IMR-90 (cell line): ENCODE data around the gene TXNRD1. TPM values are rescaled to one million over a fixed set of nuclear protein-coding genes. Genes with fewer than 3 reads are reported as not detected.

ENCODE experiments used
- ATAC-seq: fragments of 200-7000 bp; cut with Tn5 transposase; 2 replicates; pipeline ENCODE4 v1.9.1; 2020; ENCODE audit warnings: low read depth, mild to moderate bottlenecking, moderate library complexity
- BruUV-seq: library from RNA; stranded (reverse); fragments of 400-500 nt; replicated peaks from 2 replicates; lab custom pipeline; 2021; lab: Mats Ljungman, UMichigan
- CTCF ChIA-PET: fragments of 300-600 bp; formaldehyde crosslinking; extraction: SDS; loops from one replicate; lab custom pipeline; 2021; ENCODE audit warnings: antibody characterized with exemption; lab: Yijun Ruan, JAX
- POLR2A ChIA-PET: fragments of 300-600 bp; sonication (Branson Sonifier 250); formaldehyde crosslinking; loops from one replicate; lab custom pipeline; 2022; ENCODE audit warnings: antibody characterized with exemption; ENCODE audit not compliant: unreplicated experiment; lab: Charles Lee
- DNase-seq: peaks from one replicate; pipeline ENCODE4 v3.0.0; 2013
- H2AFZ ChIP-seq: replicated peaks from 2 replicates; pipeline ENCODE3; 2013; ENCODE audit warnings: low read length, mild to moderate bottlenecking; ENCODE audit not compliant: poor library complexity
- H2AK5ac ChIP-seq: 2 replicates; pipeline ENCODE4 v1.6.1; 2013; ENCODE audit warnings: low read depth, low read length, inconsistent platforms
- H2AK9ac ChIP-seq: replicated peaks from 2 replicates; pipeline ENCODE3; 2013; ENCODE audit warnings: mild to moderate bottlenecking, low read depth, low read length, moderate library complexity; ENCODE audit not compliant: poor library complexity
- H2BK120ac ChIP-seq: 2 replicates; pipeline ENCODE4 v1.6.1; 2013; ENCODE audit warnings: low read depth, low read length, inconsistent platforms
- H2BK15ac ChIP-seq: 3 replicates; pipeline ENCODE4 v1.6.1; 2013; ENCODE audit warnings: low read depth, low read length, inconsistent platforms
- H2BK20ac ChIP-seq: 2 replicates; pipeline ENCODE4 v1.6.1; 2013; ENCODE audit warnings: low read depth, mild to moderate bottlenecking, inconsistent platforms, low read length, moderate library complexity
- H2BK5ac ChIP-seq: 2 replicates; pipeline ENCODE4 v1.6.1; 2013; ENCODE audit warnings: mild to moderate bottlenecking, low read depth, low read length, inconsistent platforms; ENCODE audit not compliant: poor library complexity, severe bottlenecking
- H3K14ac ChIP-seq: replicated peaks from 2 replicates; pipeline ENCODE4 v1.6.1; 2013; ENCODE audit warnings: low read depth, low read length, inconsistent platforms
- H3K18ac ChIP-seq: 2 replicates; pipeline ENCODE4 v1.6.1; 2013; ENCODE audit warnings: low read depth, low read length, control low read depth
- H3K23ac ChIP-seq: 2 replicates; pipeline ENCODE4 v1.6.1; 2013; ENCODE audit warnings: low read depth, low read length, inconsistent platforms
- H3K27ac ChIP-seq: 2 replicates; pipeline ENCODE4 v1.5.1; 2013; ENCODE audit warnings: mild to moderate bottlenecking, control low read depth, low read length; ENCODE audit not compliant: insufficient read depth
- H3K27me3 ChIP-seq: 2 replicates; pipeline ENCODE4 v1.6.1; 2013; ENCODE audit warnings: low read length; ENCODE audit not compliant: control insufficient read depth, insufficient read depth
- H3K36me3 ChIP-seq: 2 replicates; pipeline ENCODE4 v1.6.1; 2013; ENCODE audit warnings: low read length, mixed read lengths; ENCODE audit not compliant: control insufficient read depth, insufficient read depth
- H3K4ac ChIP-seq: 2 replicates; pipeline ENCODE4 v1.6.1; 2013; ENCODE audit warnings: low read depth, low read length, inconsistent platforms
- H3K4me1 ChIP-seq: 2 replicates; pipeline ENCODE4 v1.6.1; 2013; ENCODE audit warnings: low read length, mixed read lengths; ENCODE audit not compliant: control insufficient read depth, insufficient read depth
- H3K4me2 ChIP-seq: 2 replicates; pipeline ENCODE4 v1.6.1; 2013; ENCODE audit warnings: low read depth, mild to moderate bottlenecking, control low read depth, low read length, moderate library complexity
- H3K4me3 ChIP-seq: 2 replicates; pipeline ENCODE4 v1.5.1; 2013; ENCODE audit warnings: low read depth, mild to moderate bottlenecking, control low read depth, low read length, moderate library complexity; ENCODE audit not compliant: insufficient read depth
- H3K56ac ChIP-seq: 2 replicates; pipeline ENCODE4 v1.6.1; 2013; ENCODE audit warnings: low read length, inconsistent platforms; ENCODE audit not compliant: insufficient read depth; ENCODE audit errors: extremely low read depth
- H3K79me1 ChIP-seq, 2 experiments: 2 replicates each; pipeline ENCODE4 v1.6.1; 2013; ENCODE audit warnings: low read length in 2 of 2, inconsistent platforms in 1 of 2, low read depth in 1 of 2
- H3K9ac ChIP-seq: 2 replicates; pipeline ENCODE4 v1.6.1; 2013; ENCODE audit warnings: low read depth, low read length, control low read depth
- H3K9me1 ChIP-seq: 2 replicates; pipeline ENCODE4 v1.6.1; 2013; ENCODE audit warnings: low read length, inconsistent platforms; ENCODE audit not compliant: insufficient read depth
- H3K9me3 ChIP-seq: 2 replicates; pipeline ENCODE4 v1.6.1; 2013; ENCODE audit warnings: low read length; ENCODE audit not compliant: control insufficient read depth, insufficient read depth
- H4K20me1 ChIP-seq: 2 replicates; pipeline ENCODE4 v1.6.1; 2013; ENCODE audit warnings: low read length, inconsistent platforms; ENCODE audit not compliant: insufficient read depth
- H4K5ac ChIP-seq: 2 replicates; pipeline ENCODE4 v1.6.1; 2013; ENCODE audit warnings: mild to moderate bottlenecking, low read depth, low read length, control low read depth
- H4K8ac ChIP-seq, 2 experiments: 2 replicates each; pipeline ENCODE4 v1.6.1; 2013; ENCODE audit warnings: low read depth in 2 of 2, low read length in 2 of 2, control low read depth in 1 of 2, inconsistent platforms in 1 of 2
- H4K91ac ChIP-seq: 2 replicates; pipeline ENCODE4 v1.6.1; 2013; ENCODE audit warnings: low read depth, low read length, inconsistent platforms; ENCODE audit not compliant: insufficient read depth
- BHLHE40 ChIP-seq: fragments of 150-350 bp; IDR thresholded peaks from 2 replicates; pipeline ENCODE4 v1.6.1; 2016; ENCODE audit warnings: mild to moderate bottlenecking, low read depth, low read length
- CHD1 ChIP-seq: IDR thresholded peaks from 2 replicates; pipeline ENCODE4 v1.6.1; 2012; ENCODE audit warnings: low read depth, low read length, improper control_type of control experiment
- MXI1 ChIP-seq: IDR thresholded peaks from 2 replicates; pipeline ENCODE4 v1.6.1; 2012; ENCODE audit warnings: low read depth, mild to moderate bottlenecking, low read length, moderate library complexity, borderline replicate concordance
- WGBS, 2 experiments: methylation state at CpG; one replicate each; pipeline versions ENCODE4 v1.1.5 to v1.1.7; 2013; ENCODE audit warnings: missing lambda C conversion rate in 2 of 2; ENCODE audit not compliant: insufficient read length in 1 of 2; ENCODE audit errors: extremely low coverage in 2 of 2; 5-methylcytosine and 5-hydroxymethylcytosine counted together
- dilution Hi-C: fragments of 300-500 bp; cut with HindIII; formaldehyde crosslinking; loops from one replicate; pipeline ENCODE4 v1.14.3; 2018; ENCODE audit warnings: low sequenced_read_pairs; ENCODE audit not compliant: unreplicated experiment
- in situ Hi-C: fragments of 300-500 bp; cut with MboI; formaldehyde crosslinking; loops from 3 replicates; pipeline ENCODE4 v1.14.3; 2019; ENCODE audit warnings: low sequenced_read_pairs, inconsistent platforms, mixed read lengths
- intact Hi-C: fragments of 100-400 bp; cut with micrococcal nuclease; formaldehyde crosslinking; loops from 2 replicates; pipeline ENCODE4 v1.10.0; 2022
- polyA plus RNA-seq, 3 experiments: library from polyadenylated mRNA; depleted of rRNA; stranded (reverse); fragments of >200 nt; gene quantifications; 2 replicates each; pipeline ENCODE4 v1.2.3, GENCODE V29; 2012; ENCODE audit warnings: low replicate concordance in 1 of 3
- total RNA-seq: library from RNA; depleted of rRNA; stranded (reverse); fragments of >200 nt; gene quantifications from 2 replicates; pipeline ENCODE4 v1.2.3, GENCODE V29; 2012
- TF ChIP-seq, protein P1 (sequence below): fragments of 150-350 bp; IDR thresholded peaks from 2 replicates; pipeline ENCODE4 v1.6.1; 2016; ENCODE audit warnings: low read depth, mild to moderate bottlenecking, low read length, moderate library complexity, borderline replicate concordance
- TF ChIP-seq, protein P2 (sequence below): conservative IDR thresholded peaks from 2 replicates; pipeline ENCODE4 v1.5.1; 2012; ENCODE audit warnings: mild to moderate bottlenecking, low read depth, low read length, improper control_type of control experiment

Gene TXNRD1
- total and polyA plus RNA-seq, 2 of the 4 experiments (the other 2 are of a cell fraction): 379 to 582 TPM

- no peak overlapping the region for H2BK5ac ChIP-seq
- ATAC-seq (no peak), DNase-seq (no peak)
- H2BK120ac ChIP-seq: no peak overlapping the region
- no peak overlapping the region for H3K4me2 ChIP-seq
- no peak overlapping the region for H3K14ac ChIP-seq
- dilution Hi-C loops (no loop called here), intact Hi-C loops (loop anchor here (2.0 to 5.0 kb wide), 2 partner anchors 142 to 158 kb away; partner anchors contain the start of gene TXNRD1), in situ Hi-C loops (no loop called here)
- no peak overlapping the region for H2BK20ac ChIP-seq
- H3K27me3 ChIP-seq: no peaks in the 10 kb centered on the region
- no peak overlapping the region for H4K5ac ChIP-seq
- H3K36me3 ChIP-seq: peaks cover 5% of the 10 kb centered on the region; the same call in 1 of the 2 replicates
- H4K91ac ChIP-seq: no peak overlapping the region
- peaks cover 3% of the 10 kb centered on the region for H3K9me3 ChIP-seq
- POLR2A ChIA-PET: no interaction called here
- H3K79me1 ChIP-seq: peaks cover 0 to 12% of the 10 kb centered on the region in 2 experiments; a peak in 2 of 4 replicates
- no peak overlapping the region for H3K27ac ChIP-seq
- BruUV-seq: no TSS peak
- TF ChIP-seq MXI1 (no peak), CHD1 (no peak), BHLHE40 (no peak)
- TF ChIP-seq, protein P1, sequence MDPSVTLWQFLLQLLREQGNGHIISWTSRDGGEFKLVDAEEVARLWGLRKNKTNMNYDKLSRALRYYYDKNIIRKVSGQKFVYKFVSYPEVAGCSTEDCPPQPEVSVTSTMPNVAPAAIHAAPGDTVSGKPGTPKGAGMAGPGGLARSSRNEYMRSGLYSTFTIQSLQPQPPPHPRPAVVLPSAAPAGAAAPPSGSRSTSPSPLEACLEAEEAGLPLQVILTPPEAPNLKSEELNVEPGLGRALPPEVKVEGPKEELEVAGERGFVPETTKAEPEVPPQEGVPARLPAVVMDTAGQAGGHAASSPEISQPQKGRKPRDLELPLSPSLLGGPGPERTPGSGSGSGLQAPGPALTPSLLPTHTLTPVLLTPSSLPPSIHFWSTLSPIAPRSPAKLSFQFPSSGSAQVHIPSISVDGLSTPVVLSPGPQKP: no peak
- TF ChIP-seq, protein P2, sequence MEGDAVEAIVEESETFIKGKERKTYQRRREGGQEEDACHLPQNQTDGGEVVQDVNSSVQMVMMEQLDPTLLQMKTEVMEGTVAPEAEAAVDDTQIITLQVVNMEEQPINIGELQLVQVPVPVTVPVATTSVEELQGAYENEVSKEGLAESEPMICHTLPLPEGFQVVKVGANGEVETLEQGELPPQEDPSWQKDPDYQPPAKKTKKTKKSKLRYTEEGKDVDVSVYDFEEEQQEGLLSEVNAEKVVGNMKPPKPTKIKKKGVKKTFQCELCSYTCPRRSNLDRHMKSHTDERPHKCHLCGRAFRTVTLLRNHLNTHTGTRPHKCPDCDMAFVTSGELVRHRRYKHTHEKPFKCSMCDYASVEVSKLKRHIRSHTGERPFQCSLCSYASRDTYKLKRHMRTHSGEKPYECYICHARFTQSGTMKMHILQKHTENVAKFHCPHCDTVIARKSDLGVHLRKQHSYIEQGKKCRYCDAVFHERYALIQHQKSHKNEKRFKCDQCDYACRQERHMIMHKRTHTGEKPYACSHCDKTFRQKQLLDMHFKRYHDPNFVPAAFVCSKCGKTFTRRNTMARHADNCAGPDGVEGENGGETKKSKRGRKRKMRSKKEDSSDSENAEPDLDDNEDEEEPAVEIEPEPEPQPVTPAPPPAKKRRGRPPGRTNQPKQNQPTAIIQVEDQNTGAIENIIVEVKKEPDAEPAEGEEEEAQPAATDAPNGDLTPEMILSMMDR: no peak
- peaks cover 34% of the 10 kb centered on the region for H4K20me1 ChIP-seq
- H3K9ac ChIP-seq: no peak overlapping the region
- H2AK9ac ChIP-seq: no peak overlapping the region
- H3K4me1 ChIP-seq: peaks cover 3% of the 10 kb centered on the region
- H4K8ac ChIP-seq: no peak overlapping the region
- 94% methylated on average over 2 of the region's 10 CpGs; no CpG with 5 or more reads in 1 of the 2 experiments for WGBS, 2 experiments
- H3K18ac ChIP-seq: no peak overlapping the region
- H3K23ac ChIP-seq: no peak overlapping the region
- no peak overlapping the region for H3K4ac ChIP-seq
- no peak overlapping the region for H3K4me3 ChIP-seq
- H2AFZ ChIP-seq: no peak overlapping the region
- H2AK5ac ChIP-seq: no peak overlapping the region
- no peak overlapping the region for H3K56ac ChIP-seq
- CTCF ChIA-PET: interaction anchor here (1.0 kb wide), 1 partner anchor 14 kb away, joined by 3 read pairs; no protein-coding TSS in a partner anchor
- H2BK15ac ChIP-seq: no peak overlapping the region
- H3K9me1 ChIP-seq: peaks cover 15% of the 10 kb centered on the region
Observed at GRCh38 chr12:104359216-104359615, 143.6 kb downstream of the TXNRD1 start.
